Measurements from ENCODE around the gene SLC4A3.

Gene SLC4A3

DNA sequence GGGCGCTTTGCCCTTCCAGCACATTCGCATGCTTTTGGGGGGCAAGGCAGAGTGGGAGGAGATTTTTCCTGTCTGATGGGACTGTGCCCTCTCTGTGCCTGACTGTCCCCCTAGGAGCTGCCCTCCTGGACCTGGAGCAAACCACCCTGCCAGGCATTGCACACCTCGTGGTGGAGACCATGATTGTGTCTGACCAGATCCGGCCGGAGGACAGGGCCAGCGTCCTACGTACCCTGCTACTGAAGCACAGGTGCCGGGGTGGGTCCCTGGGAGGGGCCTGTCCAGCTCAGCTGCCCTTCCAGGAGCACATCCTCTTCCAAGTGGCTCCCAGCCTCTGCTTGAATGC lies 5.3 kb downstream of the SLC4A3 start:
- CTCF ChIA-PET, result interaction anchor here (1.2 to 1.5 kb wide), 4 partner anchors 10 to 230 kb away, joined by 3 to 4 read pairs (median 4); no protein-coding TSS in a partner anchor
- DNase-seq, result no peak
- no peaks in the 10 kb centered on the region for H3K4me1 Mint-ChIP-seq
- peaks cover 32% of the 10 kb centered on the region for H3K27me3 Mint-ChIP-seq
- H3K36me3 Mint-ChIP-seq, result no peaks in the 10 kb centered on the region
- no peak overlapping the region for H3K4me3 Mint-ChIP-seq
- no peak overlapping the region for H3K27ac Mint-ChIP-seq
- no peaks in the 10 kb centered on the region for H3K9me3 Mint-ChIP-seq

- Mint-ChIP-seq H3K4me3 (no peak overlapping the region), H3K4me1 (no peaks in the 10 kb centered on the region), H3K9me3 (no peaks in the 10 kb centered on the region), H3K36me3 (no peaks in the 10 kb centered on the region), H3K27me3 (peaks cover 27% of the 10 kb centered on the region), H3K27ac (no peak overlapping the region)
- CTCF ChIA-PET, result interaction anchor here (1.5 to 1.7 kb wide), 2 partner anchors 91 to 93 kb away, joined by 3 to 5 read pairs; no protein-coding TSS in a partner anchor
- DNase-seq, result no peak
These were observed 6.0 kb downstream of the SLC4A3 start for GRCh38 chr2:219633276-219634065.

DNA sequence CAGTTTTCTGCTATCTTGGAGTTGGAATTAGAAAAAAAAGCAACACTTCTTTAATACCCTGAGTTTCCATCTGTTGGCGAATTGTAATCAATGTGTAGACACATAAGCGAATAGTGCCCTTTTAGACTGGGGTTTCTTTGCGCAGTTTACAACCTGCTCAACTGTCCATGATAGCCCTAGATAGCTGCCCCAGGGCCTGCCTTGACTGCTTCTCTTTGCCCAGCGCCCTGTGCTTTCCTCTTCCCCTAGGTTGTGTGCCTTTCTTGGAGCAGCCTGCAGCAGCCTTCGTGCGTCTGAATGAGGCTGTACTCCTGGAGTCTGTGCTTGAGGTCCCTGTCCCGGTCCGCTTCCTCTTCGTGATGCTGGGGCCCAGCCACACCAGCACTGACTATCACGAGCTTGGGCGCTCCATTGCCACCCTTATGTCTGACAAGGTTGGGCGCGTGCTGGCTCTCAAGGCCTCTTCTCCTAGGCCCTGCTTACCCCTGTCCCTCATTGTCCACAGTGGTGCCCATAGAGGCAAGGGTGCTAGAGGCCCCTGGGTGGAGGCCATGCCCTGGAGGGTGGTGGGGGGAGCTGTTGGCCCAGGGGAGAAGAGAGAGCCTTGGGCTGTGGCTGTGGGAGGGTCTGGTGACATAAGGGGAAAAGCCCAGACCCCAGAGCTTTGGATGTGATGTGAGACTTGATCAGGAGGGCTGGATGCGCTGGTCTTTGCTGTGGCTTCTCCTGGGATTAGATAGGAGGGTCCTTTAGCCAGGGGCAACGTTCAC lies 6.9 kb downstream of the SLC4A3 start:
- H3K36me3 Mint-ChIP-seq, result no peaks in the 10 kb centered on the region
- no peak for DNase-seq
- no peaks in the 10 kb centered on the region for H3K9me3 Mint-ChIP-seq
- H3K27ac Mint-ChIP-seq, result no peak overlapping the region
- H3K4me3 Mint-ChIP-seq, result no peak overlapping the region
- CTCF ChIA-PET, result interaction anchor here (1.7 kb wide), 1 partner anchor 92 kb away, joined by 5 read pairs; no protein-coding TSS in a partner anchor
- no peaks in the 10 kb centered on the region for H3K4me1 Mint-ChIP-seq
- H3K27me3 Mint-ChIP-seq, result peaks cover 19% of the 10 kb centered on the region

- CTCF ChIA-PET, result interaction anchor here (1.7 kb wide), 1 partner anchor 93 kb away, joined by 5 read pairs; no protein-coding TSS in a partner anchor
- Mint-ChIP-seq H3K27ac (no peak overlapping the region), H3K4me3 (no peak overlapping the region), H3K9me3 (no peaks in the 10 kb centered on the region), H3K36me3 (no peaks in the 10 kb centered on the region), H3K4me1 (no peaks in the 10 kb centered on the region), H3K27me3 (peaks cover 11% of the 10 kb centered on the region)
- no peak for DNase-seq
These were observed 7.7 kb downstream of the SLC4A3 start for GRCh38 chr2:219634951-219635751.

- Mint-ChIP-seq H3K4me1 (no peaks in the 10 kb centered on the region), H3K9me3 (no peaks in the 10 kb centered on the region), H3K27me3 (peaks cover 7% of the 10 kb centered on the region), H3K4me3 (no peak overlapping the region), H3K27ac (no peak overlapping the region), H3K36me3 (no peaks in the 10 kb centered on the region)
- CTCF ChIA-PET, result interaction anchor here (0.7 kb wide), 1 partner anchor 8 kb away, joined by 3 read pairs; no protein-coding TSS in a partner anchor
- no peak for DNase-seq
These were observed 8.9 kb downstream of the SLC4A3 start for GRCh38 chr2:219636144-219636915.

- H3K9me3 Mint-ChIP-seq, result no peaks in the 10 kb centered on the region
- no peak overlapping the region for H3K4me3 Mint-ChIP-seq
- peaks cover 12% of the 10 kb centered on the region for H3K27me3 Mint-ChIP-seq
- no peaks in the 10 kb centered on the region for H3K36me3 Mint-ChIP-seq
- H3K4me1 Mint-ChIP-seq, result no peaks in the 10 kb centered on the region
- no peak for DNase-seq
- CTCF ChIA-PET, result interaction anchor here (0.7 kb wide), 1 partner anchor 9 kb away, joined by 3 read pairs; no protein-coding TSS in a partner anchor
- no peak overlapping the region for H3K27ac Mint-ChIP-seq
These were observed 9.8 kb downstream of the SLC4A3 start for GRCh38 chr2:219636941-219637841.

DNA sequence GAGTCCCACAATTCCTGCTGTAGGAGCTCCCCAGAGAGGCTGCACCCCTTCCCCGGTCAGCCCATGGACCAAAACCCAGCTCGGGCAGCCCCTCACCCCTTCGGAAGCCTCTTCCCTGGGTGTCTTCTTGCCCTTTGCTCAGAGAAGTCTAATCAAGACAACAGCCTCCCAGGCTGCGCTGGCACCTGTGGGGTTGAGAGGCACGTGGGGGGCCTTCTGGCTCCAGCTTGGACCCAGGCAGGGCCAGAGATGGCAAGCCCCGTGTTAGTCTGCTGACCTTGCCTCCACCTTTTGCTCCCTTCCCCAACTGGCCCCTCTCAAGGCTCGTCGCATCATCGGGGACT lies 10.4 kb downstream of the SLC4A3 start:
- Mint-ChIP-seq H3K4me1 (peaks cover 3% of the 10 kb centered on the region), H3K27me3 (peaks cover 18% of the 10 kb centered on the region), H3K4me3 (no peak overlapping the region), H3K9me3 (no peaks in the 10 kb centered on the region), H3K27ac (no peak overlapping the region), H3K36me3 (no peaks in the 10 kb centered on the region)
- CTCF ChIA-PET, result no interaction called here
- no peak for DNase-seq

- DNase-seq, result no peak
- CTCF ChIA-PET, result interaction anchor here (1.4 kb wide), 1 partner anchor 96 kb away, joined by 4 read pairs; no protein-coding TSS in a partner anchor
- Mint-ChIP-seq H3K27me3 (peaks cover 19% of the 10 kb centered on the region), H3K4me1 (peaks cover 3% of the 10 kb centered on the region), H3K36me3 (no peaks in the 10 kb centered on the region), H3K27ac (no peak overlapping the region), H3K4me3 (no peak overlapping the region), H3K9me3 (no peaks in the 10 kb centered on the region)
These were observed 11.0 kb downstream of the SLC4A3 start for GRCh38 chr2:219638217-219638947.

DNA sequence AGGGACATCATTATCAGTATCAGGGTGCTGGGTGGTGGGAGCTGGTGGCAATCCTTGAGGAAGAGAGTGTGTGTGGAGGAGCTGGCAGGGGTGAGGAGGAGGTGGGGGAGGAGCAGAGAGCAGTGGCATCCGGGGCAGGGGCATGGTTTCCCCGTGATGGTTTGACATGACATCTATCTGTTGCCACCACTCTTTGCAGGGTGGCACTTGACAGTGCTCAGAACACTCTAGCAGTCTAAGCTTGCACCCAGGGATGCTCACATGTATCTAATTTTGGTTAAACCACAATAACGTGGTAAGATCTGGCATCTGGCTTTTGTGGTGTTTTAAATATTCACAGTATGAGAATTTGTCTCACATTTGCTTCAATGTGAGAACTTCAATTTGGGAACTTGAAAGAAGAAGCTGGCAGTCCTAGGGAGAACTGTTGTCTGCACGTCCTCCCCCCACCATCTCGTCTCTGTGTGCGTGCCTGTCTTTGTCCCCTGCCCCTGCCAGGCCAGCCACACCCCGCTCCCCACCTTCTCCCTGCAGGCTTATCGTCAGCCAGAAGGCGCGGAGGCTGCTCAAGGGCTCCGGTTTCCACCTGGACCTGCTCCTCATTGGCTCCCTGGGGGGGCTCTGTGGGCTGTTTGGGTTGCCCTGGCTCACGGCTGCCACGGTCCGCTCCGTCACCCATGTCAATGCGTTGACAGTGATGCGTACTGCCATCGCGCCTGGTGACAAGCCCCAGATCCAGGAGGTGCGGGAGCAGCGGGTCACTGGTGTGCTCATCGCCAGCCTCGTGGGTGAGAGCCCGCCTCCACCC lies 11.7 kb downstream of the SLC4A3 start:
- H3K36me3 Mint-ChIP-seq, result no peaks in the 10 kb centered on the region
- H3K27me3 Mint-ChIP-seq, result peaks cover 19% of the 10 kb centered on the region
- H3K4me1 Mint-ChIP-seq, result peaks cover 3% of the 10 kb centered on the region
- no peak for DNase-seq
- CTCF ChIA-PET, result interaction anchor here (1.0 to 1.4 kb wide), 2 partner anchors 79 to 97 kb away, joined by 3 to 4 read pairs; no protein-coding TSS in a partner anchor
- H3K9me3 Mint-ChIP-seq, result no peaks in the 10 kb centered on the region
- H3K27ac Mint-ChIP-seq, result no peak overlapping the region
- H3K4me3 Mint-ChIP-seq, result no peak overlapping the region

- no peak overlapping the region for H3K27ac Mint-ChIP-seq
- peaks cover 28% of the 10 kb centered on the region for H3K27me3 Mint-ChIP-seq
- H3K9me3 Mint-ChIP-seq, result no peaks in the 10 kb centered on the region
- H3K36me3 Mint-ChIP-seq, result no peaks in the 10 kb centered on the region
- H3K4me1 Mint-ChIP-seq, result peaks cover 3% of the 10 kb centered on the region
- CTCF ChIA-PET, result interaction anchor here (1.2 to 5.6 kb wide), 3 partner anchors 10 to 239 kb away, joined by 5 to 72 read pairs (median 7); no protein-coding TSS in a partner anchor
- H3K4me3 Mint-ChIP-seq, result no peak overlapping the region
- no peak for DNase-seq
These were observed 14.1 kb downstream of the SLC4A3 start for GRCh38 chr2:219641390-219642068.

DNA sequence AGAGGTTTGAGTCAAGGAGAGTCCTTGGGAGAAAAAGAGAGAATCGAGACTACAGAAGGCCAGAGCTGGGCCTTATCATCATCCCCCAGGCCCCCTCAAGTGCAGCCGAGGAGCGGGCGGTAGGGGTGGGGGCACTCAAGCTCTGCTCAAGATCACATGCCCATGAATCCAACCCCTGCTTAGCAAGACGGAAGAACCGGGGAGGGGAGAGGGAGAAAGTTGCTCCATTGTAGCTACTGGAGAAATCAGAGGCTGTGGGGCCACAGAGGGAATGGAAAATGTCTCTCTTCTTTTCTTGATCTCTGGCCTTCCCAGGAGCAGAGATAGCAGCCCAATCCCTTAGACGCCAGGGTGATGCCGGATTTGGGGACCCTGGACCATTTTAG lies 14.6 kb downstream of the SLC4A3 start:
- no peaks in the 10 kb centered on the region for H3K36me3 Mint-ChIP-seq
- H3K4me3 Mint-ChIP-seq, result no peak overlapping the region
- H3K27ac Mint-ChIP-seq, result no peak overlapping the region
- peaks cover 31% of the 10 kb centered on the region for H3K27me3 Mint-ChIP-seq
- CTCF ChIA-PET, result interaction anchor here (0.9 to 5.6 kb wide), 7 partner anchors 9 to 239 kb away, joined by 3 to 72 read pairs (median 5); no protein-coding TSS in a partner anchor
- DNase-seq, result no peak
- H3K4me1 Mint-ChIP-seq, result peaks cover 3% of the 10 kb centered on the region
- no peaks in the 10 kb centered on the region for H3K9me3 Mint-ChIP-seq
